WTC11 (cell line): ENCODE measurements around the gene S1PR1. TPM values are rescaled to one million over a fixed set of nuclear protein-coding genes. Genes with fewer than 3 reads are reported as not detected.
A peak's percentile ranks its signal among the peaks of the same experiment; 100 is the strongest.

Experiments
- ATAC-seq: fragments of 200-7000 bp; cut with Tn5 transposase; 2 replicates; pipeline ENCODE4 v1.10.0; 2021; ENCODE audit warnings: mild to moderate bottlenecking, moderate library complexity
- CTCF ChIA-PET: fragments of 300-600 bp; sonication (Branson Sonifier 250); formaldehyde crosslinking; loops from one replicate; lab custom pipeline; 2021; ENCODE audit warnings: antibody characterized with exemption; lab: Charles Lee
- POLR2A ChIA-PET: fragments of 350-600 bp; sonication (Branson Sonifier 250); formaldehyde crosslinking; loops from one replicate; lab custom pipeline; 2021; ENCODE audit warnings: antibody characterized with exemption; lab: Charles Lee
- DNase-seq: peaks from one replicate; pipeline ENCODE4 v3.0.0; 2021; ENCODE audit warnings: low spot score
- H3K27ac Mint-ChIP-seq: 2 replicates; pipeline ENCODE4 v1.8.0; 2021; ENCODE audit warnings: mixed read lengths
- H3K27me3 Mint-ChIP-seq: 2 replicates; pipeline ENCODE4 v1.8.0; 2021; ENCODE audit warnings: low read depth, mild to moderate bottlenecking, moderate library complexity, mixed read lengths
- H3K36me3 Mint-ChIP-seq: 2 replicates; pipeline ENCODE4 v1.8.0; 2021; ENCODE audit warnings: mixed read lengths
- H3K4me1 Mint-ChIP-seq: 2 replicates; pipeline ENCODE4 v1.8.0; 2022; ENCODE audit warnings: mixed read lengths
- H3K4me3 Mint-ChIP-seq: 2 replicates; pipeline ENCODE4 v1.8.0; 2021; ENCODE audit warnings: mild to moderate bottlenecking, moderate library complexity, mixed read lengths
- H3K9me3 Mint-ChIP-seq: 2 replicates; pipeline ENCODE4 v1.8.0; 2021; ENCODE audit warnings: mixed read lengths
- ATF1 ChIP-seq: sonication (generic); formaldehyde crosslinking; IDR thresholded peaks from 2 replicates; pipeline ENCODE4 v1.8.1; 2023; ENCODE audit warnings: mild to moderate bottlenecking, moderate library complexity, missing genetic modification reagents
- ESRRA ChIP-seq: sonication (generic); formaldehyde crosslinking; IDR thresholded peaks from 2 replicates; pipeline ENCODE4 v1.8.1; 2022; ENCODE audit warnings: mild to moderate bottlenecking, missing genetic modification reagents, borderline replicate concordance
- MXD4 ChIP-seq: fragments of 250-450 bp; sonication (Bioruptor Pico); IDR thresholded peaks from 2 replicates; pipeline ENCODE4 v1.8.0; 2021; ENCODE audit warnings: mild to moderate bottlenecking, moderate library complexity, borderline replicate concordance
- OVOL2 ChIP-seq: fragments of 250-450 bp; sonication (Bioruptor Pico); IDR thresholded peaks from 2 replicates; pipeline ENCODE4 v1.9.0; 2021; ENCODE audit warnings: mild to moderate bottlenecking, borderline replicate concordance
- PRDM15 ChIP-seq: sonication (generic); formaldehyde crosslinking; IDR thresholded peaks from 2 replicates; pipeline ENCODE4 v1.8.0; 2022; ENCODE audit warnings: missing genetic modification reagents
- SMAD3 ChIP-seq: sonication (generic); formaldehyde crosslinking; IDR thresholded peaks from 2 replicates; pipeline ENCODE4 v1.8.0; 2022; ENCODE audit warnings: missing genetic modification reagents, mild to moderate bottlenecking, borderline replicate concordance
- SP1 ChIP-seq: sonication (generic); formaldehyde crosslinking; conservative IDR thresholded peaks from 2 replicates; pipeline ENCODE4 v1.8.1; 2022; ENCODE audit warnings: missing genetic modification reagents
- ZNF317 ChIP-seq: sonication (generic); formaldehyde crosslinking; IDR thresholded peaks from 2 replicates; pipeline ENCODE4 v1.8.1; 2023; ENCODE audit warnings: low read depth, mild to moderate bottlenecking, moderate library complexity, missing genetic modification reagents, borderline replicate concordance
- ZNF396 ChIP-seq: fragments of 250-450 bp; sonication (Bioruptor Pico); IDR thresholded peaks from 2 replicates; pipeline ENCODE4 v1.8.0; 2021; ENCODE audit warnings: mild to moderate bottlenecking, moderate library complexity, borderline replicate concordance
- total RNA-seq: library from RNA; stranded (reverse); gene quantifications from 3 replicates; pipeline ENCODE4 v1.2.3, GENCODE V29; 2021
- TF ChIP-seq, protein P1 (sequence below): fragments of 200-600 bp; IDR thresholded peaks from 2 replicates; pipeline ENCODE4 v1.8.0; 2022; ENCODE audit warnings: antibody characterized with exemption

S1PR1 gene
- total RNA-seq, 1 experiment from 2014 or later: 3.2 TPM

DNA sequence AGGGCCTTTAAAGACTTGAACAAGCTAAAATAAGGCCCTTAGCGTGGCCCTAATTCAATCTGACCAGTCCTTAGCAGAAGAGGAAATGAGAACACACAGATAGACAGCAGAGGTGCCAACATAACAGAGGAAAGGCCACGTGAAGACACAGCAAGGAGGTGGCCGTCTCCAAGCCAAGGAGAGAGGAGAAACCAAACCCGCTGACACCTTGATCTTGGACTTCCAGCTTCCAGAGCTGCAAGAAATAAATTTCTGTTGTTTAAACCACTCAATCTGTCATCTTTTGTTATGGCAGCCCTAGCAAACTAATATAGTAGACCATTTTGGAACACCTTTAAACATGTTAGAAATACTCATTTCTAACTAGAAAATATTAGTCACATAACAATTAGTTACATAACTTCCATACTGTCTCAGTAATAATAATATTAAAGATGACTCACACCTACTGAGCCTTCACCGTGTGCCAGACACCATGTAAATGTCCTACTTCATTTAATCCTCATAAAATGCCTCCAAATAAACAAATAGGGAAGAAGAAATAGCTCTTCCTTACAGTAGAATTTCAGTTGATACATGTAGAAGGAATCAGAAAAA is 47.9 kb downstream of the S1PR1 start:
- ChIA-PET POLR2A (no interaction called here), CTCF (no interaction called here)
- Mint-ChIP-seq H3K27me3 (no peaks in the 10 kb centered on the region), H3K4me1 (peaks cover 4% of the 10 kb centered on the region; the same call in 1 of the 2 replicates), H3K4me3 (no peak overlapping the region), H3K36me3 (no peaks in the 10 kb centered on the region), H3K27ac (no peak overlapping the region), H3K9me3 (peaks cover 7% of the 10 kb centered on the region)
- no peak for DNase-seq
- no peak for TF ChIP-seq PRDM15 (CRISPR knock-in tag)
- TF ChIP-seq ESRRA: no peak
- no peak for TF ChIP-seq ZNF396 (CRISPR knock-in tag)
- no peak for ATAC-seq

GRCh38 chr1:101285922-101286570 is 49.2 kb downstream of the S1PR1 start:
- Mint-ChIP-seq H3K36me3 (no peaks in the 10 kb centered on the region), H3K27me3 (no peaks in the 10 kb centered on the region), H3K4me3 (no peak overlapping the region), H3K9me3 (peaks cover 7% of the 10 kb centered on the region), H3K27ac (no peak overlapping the region), H3K4me1 (peaks cover 9% of the 10 kb centered on the region)
- POLR2A ChIA-PET: no interaction called here
- ATAC-seq (no peak), DNase-seq (no peak)
- CTCF ChIA-PET: interaction anchor here (0.6 to 1.1 kb wide), 2 partner anchors 72 to 292 kb away, joined by 3 to 4 read pairs; no protein-coding TSS in a partner anchor
- TF ChIP-seq SMAD3: no peak
- no peak for TF ChIP-seq ZNF317
- no peak for TF ChIP-seq ATF1 (CRISPR knock-in tag)
- no peak for TF ChIP-seq PRDM15 (CRISPR knock-in tag)
- TF ChIP-seq MXD4 (CRISPR knock-in tag): no peak
- no peak for TF ChIP-seq SP1 (CRISPR knock-in tag)

DNA sequence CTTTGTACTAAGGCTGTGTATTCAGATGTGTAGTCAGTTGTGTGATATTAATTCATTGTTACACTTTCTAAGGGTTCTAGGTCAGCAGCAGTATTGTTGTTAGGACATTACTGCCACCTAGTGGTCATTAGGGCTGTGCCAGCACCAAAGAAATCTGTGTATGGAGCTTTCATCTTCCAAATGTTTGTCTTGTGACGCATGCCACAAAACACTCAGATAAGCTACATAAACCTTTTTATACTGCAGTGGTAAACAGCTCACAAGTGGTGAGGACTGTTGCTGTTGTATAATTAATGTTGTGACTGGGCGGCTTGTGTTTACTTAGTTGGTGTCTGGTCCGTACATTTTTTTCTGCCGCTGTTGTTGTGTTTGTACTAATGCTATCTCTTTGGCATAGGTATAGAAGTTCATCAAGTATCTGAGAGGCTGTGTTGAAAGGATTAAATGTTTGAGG is 51.7 kb downstream of the S1PR1 start:
- H3K4me1 Mint-ChIP-seq: peaks cover 20% of the 10 kb centered on the region
- H3K27me3 Mint-ChIP-seq: no peaks in the 10 kb centered on the region
- POLR2A ChIA-PET: no interaction called here
- H3K4me3 Mint-ChIP-seq: no peak overlapping the region
- peaks cover 7% of the 10 kb centered on the region for H3K9me3 Mint-ChIP-seq
- ATAC-seq (peak; percentile 75), DNase-seq (peak; percentile 56)
- no peak overlapping the region for H3K27ac Mint-ChIP-seq
- TF ChIP-seq OVOL2: no peak
- TF ChIP-seq, protein P1, sequence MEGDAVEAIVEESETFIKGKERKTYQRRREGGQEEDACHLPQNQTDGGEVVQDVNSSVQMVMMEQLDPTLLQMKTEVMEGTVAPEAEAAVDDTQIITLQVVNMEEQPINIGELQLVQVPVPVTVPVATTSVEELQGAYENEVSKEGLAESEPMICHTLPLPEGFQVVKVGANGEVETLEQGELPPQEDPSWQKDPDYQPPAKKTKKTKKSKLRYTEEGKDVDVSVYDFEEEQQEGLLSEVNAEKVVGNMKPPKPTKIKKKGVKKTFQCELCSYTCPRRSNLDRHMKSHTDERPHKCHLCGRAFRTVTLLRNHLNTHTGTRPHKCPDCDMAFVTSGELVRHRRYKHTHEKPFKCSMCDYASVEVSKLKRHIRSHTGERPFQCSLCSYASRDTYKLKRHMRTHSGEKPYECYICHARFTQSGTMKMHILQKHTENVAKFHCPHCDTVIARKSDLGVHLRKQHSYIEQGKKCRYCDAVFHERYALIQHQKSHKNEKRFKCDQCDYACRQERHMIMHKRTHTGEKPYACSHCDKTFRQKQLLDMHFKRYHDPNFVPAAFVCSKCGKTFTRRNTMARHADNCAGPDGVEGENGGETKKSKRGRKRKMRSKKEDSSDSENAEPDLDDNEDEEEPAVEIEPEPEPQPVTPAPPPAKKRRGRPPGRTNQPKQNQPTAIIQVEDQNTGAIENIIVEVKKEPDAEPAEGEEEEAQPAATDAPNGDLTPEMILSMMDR: peak; percentile 82
- CTCF ChIA-PET: interaction anchor here (0.6 to 2.6 kb wide), 32 partner anchors 9 to 420 kb away, joined by 3 to 25 read pairs (median 4); no protein-coding TSS in a partner anchor
- no peaks in the 10 kb centered on the region for H3K36me3 Mint-ChIP-seq
